HG03342 (cell line): ENCODE results near the gene SDHAF2.
"Not testable (repeated sequence)": the region's sequence is repeated elsewhere in the genome, so short reads cannot be mapped to it uniquely, and the experiment has no call there.

ENCODE experiments used
- ATAC-seq: cut with Tn5 transposase; IDR thresholded peaks from one replicate; pipeline ENCODE4 v1.9.1; 2021; ENCODE audit warnings: mild to moderate bottlenecking, moderate library complexity; ENCODE audit not compliant: unreplicated experiment

The SDHAF2 gene

DNA sequence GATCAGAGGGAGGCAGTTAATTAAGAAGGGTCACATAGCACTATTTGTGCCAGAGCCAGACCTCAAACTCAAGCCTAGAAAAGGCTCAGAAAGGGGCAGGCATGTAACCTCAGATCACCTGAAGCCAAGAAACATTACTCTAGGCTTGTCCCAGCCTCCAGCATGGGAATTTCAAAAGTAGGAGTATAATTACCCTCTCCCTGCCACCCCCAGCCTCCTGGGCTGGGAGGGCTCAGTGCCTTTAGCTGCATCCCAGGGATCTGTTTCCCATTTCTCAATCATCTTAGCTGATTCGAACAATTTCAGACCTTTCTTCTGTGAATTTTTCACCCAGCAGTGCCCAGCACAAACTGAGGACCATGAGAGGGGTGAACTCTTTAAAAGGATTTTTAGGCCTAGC lies 45.5 kb downstream of the SDHAF2 start:
- ATAC-seq: no peak

DNA sequence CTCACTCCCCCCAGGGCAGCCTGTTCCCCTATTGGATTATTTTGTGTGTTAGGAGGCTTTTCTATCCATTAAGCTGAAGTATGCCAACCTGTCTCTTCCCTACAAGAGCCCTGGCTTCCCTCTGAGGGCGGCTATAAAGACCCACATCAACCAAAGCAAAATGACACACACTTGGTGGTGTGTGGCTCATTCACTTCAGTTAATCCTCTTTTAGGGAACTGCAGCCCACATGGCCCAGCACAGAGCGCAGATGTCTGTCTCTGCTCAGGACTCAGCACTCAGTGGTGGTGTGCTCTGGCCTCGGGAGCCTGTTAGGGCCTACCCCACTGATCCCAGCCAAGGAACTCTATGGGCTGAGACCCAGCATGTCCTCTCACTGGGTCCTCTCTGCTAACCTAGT lies 46.4 kb downstream of the SDHAF2 start:
- ATAC-seq: no peak

DNA sequence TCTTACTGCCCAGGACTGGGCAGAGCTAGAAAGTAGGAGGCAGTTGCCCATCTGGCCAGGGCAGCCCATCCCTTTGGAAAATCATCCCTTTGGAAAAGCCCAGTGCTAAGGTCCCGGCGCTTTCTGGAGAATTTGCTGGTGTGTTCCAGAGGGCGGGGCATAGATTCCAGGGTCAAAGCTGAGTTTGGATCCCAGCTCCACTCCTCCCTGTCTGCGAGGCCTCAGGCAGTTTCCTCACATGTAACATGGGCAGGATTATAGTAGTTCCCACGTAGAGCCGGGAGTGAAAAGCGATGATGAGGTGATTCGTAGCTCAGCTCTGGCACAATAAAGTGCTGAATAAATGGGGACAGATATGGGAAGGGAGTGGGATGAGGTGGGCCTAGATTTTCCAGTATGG lies 47.2 kb downstream of the SDHAF2 start:
- no peak for ATAC-seq

DNA sequence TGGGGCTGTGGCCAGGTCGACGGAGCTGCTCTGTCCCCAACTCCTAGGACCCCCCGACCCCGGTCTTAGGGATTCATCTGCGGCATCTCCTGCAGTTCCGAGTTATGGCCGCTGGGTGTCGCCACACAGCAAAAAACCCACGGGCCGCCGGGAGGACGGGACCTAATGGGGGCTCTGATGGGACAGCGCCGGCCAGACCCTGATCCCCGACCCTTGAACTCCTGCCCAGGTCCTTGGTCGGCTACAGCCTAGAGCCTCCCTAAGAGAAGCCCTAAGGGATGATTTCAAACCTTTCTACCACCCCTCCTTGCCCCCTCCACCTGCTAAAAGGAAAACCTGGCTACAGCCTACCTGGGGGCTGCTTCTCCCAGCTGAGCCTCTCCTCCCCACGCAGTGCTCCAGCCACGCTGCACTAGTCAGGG lies 47.8 kb downstream of the SDHAF2 start:
- no peak for ATAC-seq

DNA sequence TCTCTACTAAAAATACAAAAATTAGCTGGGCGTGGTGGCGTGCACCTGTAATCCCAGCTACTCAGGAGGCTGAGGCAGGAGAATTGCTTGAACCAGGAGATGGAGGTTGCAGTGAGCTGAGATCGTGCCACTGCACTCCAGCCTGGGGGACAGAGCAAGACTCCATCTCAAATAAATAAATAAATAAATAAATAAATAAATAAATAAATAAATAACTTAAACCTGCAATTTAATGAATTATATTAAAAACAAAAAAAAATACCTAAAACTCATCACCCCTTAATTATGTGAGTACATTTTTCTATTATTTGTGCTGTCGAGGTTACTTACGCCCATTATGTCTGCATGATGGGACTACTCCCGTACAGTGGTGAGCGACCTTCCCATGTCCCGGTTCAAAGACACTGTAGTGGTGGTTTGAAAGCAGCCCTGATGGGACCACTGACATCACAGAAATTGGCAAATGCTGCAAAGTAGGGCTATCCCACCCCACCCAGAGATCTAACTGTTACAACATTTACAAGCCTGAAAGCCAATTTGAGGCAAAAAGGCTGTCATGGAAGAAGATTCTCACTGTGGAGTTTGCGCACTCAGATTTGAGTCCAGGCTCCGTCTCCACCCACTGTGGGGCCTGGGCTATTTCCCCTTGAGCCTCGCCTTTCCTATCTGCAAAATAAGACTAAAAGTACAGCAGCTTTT lies 49.6 kb downstream of the SDHAF2 start:
- ATAC-seq: not testable (repeated sequence)

DNA sequence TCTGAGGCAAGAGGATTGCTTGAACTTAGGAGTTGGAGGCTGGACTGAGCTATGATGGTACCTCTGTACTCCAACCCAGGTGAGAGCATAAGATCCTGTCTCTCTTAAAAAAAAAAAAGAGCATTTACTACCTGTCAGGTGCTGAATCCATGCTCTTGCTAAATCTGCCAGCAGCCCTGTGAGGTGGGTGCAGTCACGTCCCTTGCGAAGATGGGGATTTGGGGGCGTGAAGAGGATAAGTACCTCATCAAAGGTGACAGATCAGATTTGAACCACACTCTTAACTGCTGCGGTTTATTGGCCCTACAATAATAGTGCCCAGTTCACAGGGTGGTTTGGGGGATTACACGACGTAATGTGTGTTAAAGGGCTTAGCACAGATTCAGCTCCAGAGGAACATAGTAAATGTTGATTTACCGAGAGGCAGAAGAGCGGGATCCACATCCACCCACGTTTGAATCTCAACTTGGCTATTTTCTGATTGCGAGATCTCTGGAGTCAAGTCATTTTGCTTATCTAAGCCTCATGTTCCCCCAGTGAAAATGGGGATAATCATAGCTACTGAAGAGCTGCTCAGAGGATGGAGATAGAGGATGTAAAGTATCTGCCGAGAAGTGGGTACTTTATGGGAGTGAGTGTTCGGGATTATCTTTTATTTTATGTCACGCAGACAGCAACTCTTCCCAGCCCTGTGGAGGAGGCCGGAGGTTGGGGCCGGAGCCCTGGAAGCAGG lies 50.5 kb downstream of the SDHAF2 start:
- no peak for ATAC-seq

DNA sequence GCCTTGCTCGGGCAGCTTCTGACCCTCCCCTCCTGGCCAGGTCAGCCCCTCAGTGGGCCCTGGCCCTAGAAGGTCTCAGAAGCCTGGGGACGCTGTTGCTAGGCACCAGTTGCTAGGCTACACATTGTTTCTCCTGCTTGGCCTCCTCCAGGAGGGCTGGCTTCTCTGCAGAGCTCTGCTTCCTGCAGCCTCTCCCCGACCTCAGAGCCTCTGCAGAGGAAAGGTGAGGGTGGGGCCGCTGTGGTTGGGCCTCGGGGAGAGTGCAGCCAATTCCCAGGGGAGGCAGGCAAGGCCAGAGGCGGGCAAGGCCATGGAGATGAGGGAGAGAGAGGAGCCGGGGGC lies 51.0 kb downstream of the SDHAF2 start:
- ATAC-seq: no peak

DNA sequence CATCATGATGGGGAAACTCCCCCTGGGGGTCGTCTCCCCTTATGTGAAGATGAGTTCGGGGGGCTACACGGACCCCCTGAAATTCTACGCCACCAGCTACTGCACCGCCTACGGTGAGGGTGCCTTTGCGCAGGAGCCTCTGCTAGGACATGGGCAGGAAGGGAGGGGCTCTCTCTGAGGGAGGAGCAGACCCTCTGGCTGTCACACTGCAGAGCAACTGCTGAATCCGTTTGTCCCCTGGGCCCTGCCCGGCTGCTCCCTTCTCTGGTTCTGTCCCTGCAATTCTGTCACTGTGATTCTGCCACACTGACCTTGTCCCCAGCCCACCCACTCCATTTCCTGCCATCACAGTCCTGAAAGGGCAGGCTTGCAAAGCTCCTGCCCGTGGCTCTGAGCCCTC lies 51.9 kb downstream of the SDHAF2 start:
- no peak for ATAC-seq

DNA sequence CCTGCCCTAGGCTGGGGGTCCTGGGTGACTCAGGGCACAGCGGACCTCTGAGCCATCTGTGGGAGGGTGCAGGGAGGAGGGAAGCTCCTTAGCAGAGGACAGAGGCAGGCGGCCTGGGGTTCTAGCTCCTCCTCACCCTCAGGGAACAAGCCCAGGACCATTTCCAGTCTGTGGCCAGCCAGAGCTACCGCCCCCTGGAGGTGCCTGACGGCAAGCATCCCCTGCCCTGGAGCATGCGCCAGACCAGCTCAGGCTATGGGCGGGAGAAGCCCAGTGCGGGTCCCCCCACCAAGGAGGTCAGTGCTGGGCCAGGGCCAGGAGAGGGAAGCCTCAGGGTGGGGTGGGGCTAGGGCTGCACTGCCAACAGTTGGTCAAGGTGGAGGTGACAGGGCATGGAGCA lies 52.6 kb downstream of the SDHAF2 start:
- ATAC-seq: no peak

DNA sequence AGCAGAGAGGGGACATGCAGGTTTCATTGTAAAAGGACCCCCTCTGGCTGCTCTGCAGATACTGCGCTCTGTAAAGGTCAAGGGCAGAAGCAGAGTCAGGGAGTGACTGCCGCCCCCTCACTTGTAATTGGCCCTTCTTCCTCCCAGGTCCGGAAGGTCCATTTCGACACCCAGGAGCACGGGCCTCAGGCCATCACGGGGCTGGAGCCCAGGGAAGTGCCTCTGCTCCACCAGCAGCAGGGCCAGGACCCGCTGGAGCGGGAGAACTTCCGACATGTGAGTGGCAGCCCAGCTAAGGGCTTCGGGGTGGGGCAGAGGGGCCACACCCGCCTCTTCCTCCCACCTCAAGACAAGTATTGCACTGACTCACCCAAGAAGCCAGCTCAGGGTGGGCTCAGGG lies 54.6 kb downstream of the SDHAF2 start:
- ATAC-seq: no peak

DNA sequence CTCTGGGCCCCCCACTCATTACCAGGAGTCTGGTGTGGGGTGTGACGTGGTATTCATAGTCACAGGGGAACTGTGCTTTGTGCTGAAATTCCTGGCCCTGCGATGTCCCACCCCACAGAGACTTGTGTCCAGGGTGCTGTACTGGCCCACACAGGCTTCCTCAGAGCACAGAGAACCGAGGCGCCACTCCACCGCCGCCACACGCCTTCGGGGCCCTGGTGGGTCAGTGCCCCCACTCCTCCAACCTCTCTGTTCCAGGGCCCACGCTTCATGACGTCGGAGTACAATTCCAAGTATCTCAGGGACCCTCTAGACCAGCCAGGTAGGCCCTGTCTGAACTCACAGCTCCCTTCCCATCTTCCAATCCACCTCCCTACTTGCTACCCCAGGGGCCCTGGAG lies 55.2 kb downstream of the SDHAF2 start:
- no peak for ATAC-seq

DNA sequence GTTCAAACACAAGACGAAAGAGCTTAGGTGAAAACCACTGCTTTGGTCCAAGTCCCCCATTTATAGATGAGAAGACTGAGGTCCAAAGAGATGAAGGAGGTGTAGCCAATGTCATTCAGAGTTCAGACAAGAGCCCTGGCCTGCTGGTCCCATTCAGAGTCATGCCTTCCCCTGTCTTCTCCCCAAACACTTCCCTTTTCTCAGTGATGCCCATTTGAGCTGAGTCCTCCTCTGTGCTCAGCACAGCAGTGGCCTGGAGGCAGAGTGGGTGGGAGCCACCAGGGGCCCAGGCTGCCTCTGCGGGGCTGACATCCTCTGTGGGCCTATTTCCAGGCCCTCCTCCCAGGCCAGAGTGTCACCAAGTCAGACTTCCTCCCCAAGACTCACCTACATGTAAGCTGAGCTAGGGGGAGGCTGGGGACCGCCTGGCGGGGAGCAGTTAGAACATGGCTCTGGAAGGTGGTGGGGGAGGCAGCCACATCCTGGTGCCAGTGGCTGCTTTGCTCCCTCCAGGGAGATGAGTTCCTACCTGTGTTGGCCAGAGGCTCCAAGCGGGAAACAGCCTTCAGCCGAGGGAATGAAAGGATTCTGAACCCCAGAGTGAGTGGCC lies 56.2 kb downstream of the SDHAF2 start:
- no peak for ATAC-seq

DNA sequence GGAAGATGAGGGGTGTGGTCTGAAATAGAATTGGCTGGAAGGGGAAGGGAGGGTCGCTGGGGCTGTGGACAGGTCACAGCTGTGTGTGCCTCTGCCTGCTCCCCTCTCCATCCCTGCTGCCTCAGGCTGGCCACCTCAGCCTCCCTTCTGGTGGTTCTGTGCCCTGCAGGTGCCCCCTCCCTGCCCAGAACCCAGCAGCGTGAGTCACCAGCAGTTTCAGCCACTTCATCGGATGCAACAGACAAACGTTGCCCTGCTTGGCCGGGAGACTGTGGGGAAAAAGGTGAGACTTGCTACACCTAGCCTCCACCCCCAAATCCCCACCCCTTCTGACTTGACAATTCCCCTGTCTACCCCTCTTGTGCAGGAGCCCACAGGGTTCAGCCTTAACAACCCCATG lies 56.9 kb downstream of the SDHAF2 start:
- no peak for ATAC-seq

DNA sequence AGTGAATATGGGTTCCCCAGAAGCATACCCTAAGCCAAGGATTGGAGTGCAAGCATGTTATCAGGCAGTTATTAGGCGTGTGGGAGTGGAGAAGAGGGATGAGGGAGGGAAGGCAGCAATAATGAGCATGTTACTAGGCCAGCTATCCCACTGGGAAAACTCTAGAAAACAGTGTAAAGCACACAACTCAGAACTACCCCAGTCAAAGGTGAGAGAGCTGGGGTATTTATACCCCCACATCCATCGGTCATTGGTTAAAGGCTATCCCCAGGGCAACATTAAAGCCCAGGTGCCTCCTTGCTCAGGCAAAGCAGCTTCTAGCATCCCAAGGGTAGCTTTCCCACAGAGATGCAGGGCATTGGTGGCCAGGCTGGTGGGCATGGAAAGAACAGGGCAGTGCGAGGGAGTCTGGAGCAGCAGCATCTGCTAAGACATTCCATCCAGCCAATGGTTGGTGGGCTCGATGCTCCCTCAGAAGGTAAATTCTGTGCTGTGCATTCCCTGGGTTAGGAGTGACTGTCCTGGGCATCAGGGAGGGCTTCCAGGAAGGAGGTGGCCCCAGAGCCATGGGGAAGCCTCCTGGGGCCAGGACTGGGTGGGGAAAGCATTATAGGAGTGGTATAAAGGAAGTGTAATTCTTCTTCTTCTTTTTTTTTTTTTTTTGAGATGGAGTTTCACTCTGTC lies 57.6 kb downstream of the SDHAF2 start:
- no peak for ATAC-seq

DNA sequence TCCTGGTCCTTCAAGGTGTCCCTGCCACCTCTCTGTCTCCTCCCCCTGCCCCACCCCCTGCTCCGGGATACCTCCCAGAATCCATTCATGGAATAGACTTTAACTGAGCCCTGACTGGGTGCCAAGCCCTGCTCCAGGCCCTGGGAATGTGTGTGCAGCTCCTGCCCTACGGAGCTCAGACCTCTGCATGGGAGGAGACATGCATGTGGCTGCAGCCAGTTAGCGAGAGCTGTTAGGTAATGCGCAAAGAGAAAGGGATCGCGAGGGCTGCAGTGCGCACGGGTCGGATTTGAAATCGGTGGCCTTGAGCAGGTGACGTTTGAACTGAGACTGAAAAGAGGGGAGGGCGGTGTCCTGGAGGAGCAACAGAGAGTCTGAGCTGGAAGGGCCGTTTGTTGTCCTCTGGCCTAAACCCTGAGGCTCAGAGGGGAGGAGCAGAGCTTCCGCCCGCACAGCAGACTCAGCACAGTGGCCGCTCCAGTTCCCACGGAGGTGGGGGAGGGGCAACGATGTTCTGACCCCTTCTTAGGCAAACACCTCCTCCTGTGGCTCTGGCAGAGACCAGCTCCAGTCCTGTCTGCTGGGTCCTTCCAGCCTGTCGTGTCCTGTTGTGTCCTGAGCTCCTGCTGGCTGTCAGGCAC lies 58.8 kb downstream of the SDHAF2 start:
- no peak for ATAC-seq

DNA sequence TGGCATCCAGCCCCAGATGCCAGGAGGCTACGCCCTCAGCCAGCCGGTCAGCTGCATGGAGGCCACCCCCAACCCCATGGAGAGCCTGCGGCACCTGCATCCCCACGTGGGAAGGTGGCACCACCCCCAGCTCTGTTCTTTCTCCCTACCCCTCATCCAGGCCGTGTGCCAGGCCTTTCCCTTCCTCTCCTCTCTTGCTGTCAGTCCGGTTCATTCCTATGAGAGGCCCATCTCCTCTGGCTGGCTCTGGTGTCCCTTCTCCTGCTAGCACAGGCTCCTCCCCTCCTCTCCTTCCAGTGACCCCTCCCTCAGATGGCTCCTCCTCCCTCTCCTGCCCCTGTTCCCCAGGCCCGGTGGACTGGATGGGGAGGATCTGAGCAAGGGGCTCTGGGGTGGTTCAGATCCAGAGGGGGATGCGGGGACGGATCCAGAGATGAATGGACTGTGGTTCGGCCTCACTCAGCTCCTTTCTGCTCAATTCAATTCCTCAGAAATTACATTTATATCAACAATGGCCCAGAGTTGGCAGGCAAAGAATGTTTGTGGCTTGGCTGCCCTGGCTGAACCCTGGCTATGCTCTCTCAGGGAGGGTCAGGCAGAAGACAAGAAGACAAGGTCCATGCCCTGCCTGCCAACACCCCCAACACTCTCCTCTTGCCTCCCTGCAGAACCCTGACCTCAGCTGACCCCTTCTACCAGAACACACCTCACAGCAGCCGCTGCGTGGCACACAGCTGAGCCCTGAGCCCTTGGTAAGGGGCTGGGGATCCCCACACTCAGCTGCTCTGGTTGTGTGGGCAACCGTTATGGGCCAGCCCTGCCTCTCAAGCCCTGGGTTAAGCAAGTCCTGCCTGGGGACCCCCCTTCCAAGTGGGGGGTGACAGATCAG lies 60.2 kb downstream of the SDHAF2 start:
- ATAC-seq: no peak

DNA sequence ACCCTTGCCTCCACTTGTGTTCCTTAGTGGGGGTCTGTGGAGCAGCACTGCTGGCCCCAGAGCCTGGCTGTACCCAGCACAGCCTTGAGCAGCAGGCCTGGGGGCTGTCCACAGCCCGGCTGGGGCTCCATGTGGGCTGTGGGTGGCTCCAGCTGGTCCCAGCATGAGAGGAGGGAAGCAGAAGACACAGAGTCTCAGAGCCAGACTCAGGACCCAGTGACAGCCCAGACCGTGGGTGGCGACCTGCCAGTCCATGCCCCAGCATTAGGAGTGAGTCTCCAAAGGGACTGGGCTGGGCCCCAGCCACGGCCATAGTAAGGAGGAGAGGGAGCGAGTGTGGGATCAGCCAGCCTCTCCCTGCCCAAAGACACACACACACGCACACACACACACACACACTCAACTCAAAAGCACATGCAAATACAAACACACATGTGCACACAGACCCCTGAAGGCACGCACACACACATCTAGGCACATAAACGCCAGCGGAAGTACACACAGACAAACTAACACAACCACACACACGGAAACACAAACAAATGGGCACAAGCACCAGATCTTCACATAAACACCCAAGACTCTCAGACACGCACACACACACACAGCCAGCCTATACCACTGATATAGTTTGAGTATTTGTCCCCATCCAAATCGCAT lies 61.9 kb downstream of the SDHAF2 start:
- ATAC-seq: no peak

DNA sequence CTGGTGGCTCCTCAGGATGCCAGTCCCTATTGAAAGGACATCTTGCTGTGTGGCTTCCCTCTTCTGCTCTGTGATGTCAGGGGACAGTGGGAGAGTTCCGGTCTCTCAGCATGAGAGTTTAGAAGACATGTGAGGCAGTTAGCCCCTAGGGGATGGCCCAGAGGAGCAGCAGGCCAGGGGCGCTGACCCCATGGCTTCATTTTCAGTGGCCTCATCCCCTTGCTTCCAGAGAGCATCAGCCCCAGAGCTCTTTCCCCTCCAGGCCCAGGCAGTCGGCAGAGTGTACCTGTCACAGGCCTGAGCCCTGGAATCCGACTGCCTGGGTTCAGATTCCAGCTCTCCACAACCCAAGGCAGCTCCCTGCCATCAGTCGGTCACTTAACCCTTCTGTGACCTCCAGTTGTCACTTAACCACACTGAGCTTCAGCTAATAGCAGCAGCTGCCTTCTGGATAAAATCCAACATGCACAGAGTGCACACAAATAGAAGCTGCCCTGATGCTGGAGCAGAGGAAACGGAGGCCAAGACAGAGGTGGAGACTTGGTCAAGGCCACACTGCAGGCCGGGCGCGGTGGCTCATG lies 64.5 kb downstream of the SDHAF2 start:
- no peak for ATAC-seq

DNA sequence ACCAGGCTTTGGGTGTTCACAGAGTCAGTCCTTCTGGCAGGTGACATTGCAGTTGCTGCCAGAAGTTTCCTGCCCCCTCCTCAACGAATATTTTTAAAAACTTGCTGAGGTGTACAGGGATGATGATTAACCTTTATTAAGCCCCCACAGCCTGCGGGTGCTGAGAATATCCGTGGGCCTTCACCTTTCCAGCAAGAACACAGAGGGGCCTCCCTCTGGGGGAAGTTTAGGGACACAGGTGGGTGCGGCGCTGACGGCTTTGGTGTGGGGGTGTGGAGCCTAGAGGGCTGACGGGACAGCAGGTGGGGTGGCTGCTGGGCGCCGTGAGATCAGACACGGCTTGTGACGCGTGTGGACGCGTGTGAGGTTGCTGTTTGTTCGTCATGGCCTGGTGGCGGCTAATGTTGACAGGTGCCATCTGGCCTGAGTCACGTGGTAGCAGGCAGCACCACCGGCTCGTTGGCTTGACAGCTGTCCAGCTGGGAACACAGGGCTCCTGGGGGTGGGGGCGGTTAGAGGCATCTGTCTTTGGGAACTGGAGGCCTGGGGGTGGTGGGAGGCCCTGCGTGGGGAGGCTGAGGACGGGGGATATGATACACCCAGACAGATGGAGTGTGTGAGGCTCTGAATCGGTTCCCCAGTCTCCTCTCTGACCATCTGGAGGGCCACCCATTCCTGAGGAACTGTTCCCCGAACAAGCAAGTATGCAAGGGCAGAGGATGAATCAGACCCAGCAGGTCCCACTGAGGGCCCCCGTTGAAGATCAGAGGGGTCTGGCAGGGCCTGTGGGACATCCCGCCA lies 66.1 kb downstream of the SDHAF2 start:
- no peak for ATAC-seq
